GM23338 (cell line): ENCODE results near the gene VSTM2L. TPM values are rescaled to one million over a fixed set of nuclear protein-coding genes. Genes with fewer than 3 reads are reported as not detected.

ENCODE experiments used
- ATAC-seq: fragments of 200-7000 bp; cut with Tn5 transposase; 3 replicates; pipeline ENCODE4 v1.9.1; 2020
- DNase-seq: peaks from one replicate; pipeline ENCODE4 v3.0.0-alpha.2; 2015; ENCODE audit warnings: low spot score
- H2AFZ ChIP-seq: fragments of 200-600 bp; sonication (generic); 2 replicates; pipeline ENCODE4 v1.8.0; 2016; ENCODE audit warnings: antibody characterized with exemption, mild to moderate bottlenecking, moderate library complexity
- H3F3A ChIP-seq: fragments of 200-600 bp; sonication (generic); replicated peaks from 2 replicates; pipeline ENCODE4 v1.8.0; 2017; ENCODE audit warnings: antibody characterized with exemption, mixed run types, low read depth
- H3K27ac ChIP-seq: fragments of 200-600 bp; sonication (generic); 2 replicates; pipeline ENCODE4 v1.6.1; 2016; ENCODE audit warnings: low read depth
- H3K27me3 ChIP-seq: fragments of 200-600 bp; sonication (generic); 2 replicates; pipeline ENCODE4 v1.8.0; 2016; ENCODE audit warnings: mild to moderate bottlenecking, mixed run types, moderate library complexity; ENCODE audit not compliant: insufficient read depth
- H3K36me3 ChIP-seq: fragments of 200-600 bp; sonication (generic); 2 replicates; pipeline ENCODE4 v1.8.0; 2016; ENCODE audit warnings: mild to moderate bottlenecking; ENCODE audit not compliant: insufficient read depth
- H3K4me1 ChIP-seq: fragments of 200-600 bp; sonication (generic); 2 replicates; pipeline ENCODE4 v1.8.0; 2016; ENCODE audit warnings: mild to moderate bottlenecking, moderate library complexity; ENCODE audit not compliant: insufficient read depth
- H3K4me2 ChIP-seq: fragments of 200-600 bp; sonication (generic); 2 replicates; pipeline ENCODE4 v1.7.1; 2017; ENCODE audit warnings: mixed run types
- H3K4me3 ChIP-seq: fragments of 200-600 bp; sonication (generic); 2 replicates; pipeline ENCODE4 v1.6.1; 2016; ENCODE audit warnings: mixed run types
- H3K79me2 ChIP-seq: fragments of 200-600 bp; sonication (generic); replicated peaks from 2 replicates; pipeline ENCODE4 v1.8.0; 2017; ENCODE audit warnings: mild to moderate bottlenecking; ENCODE audit not compliant: insufficient read depth
- H3K9me2 ChIP-seq: fragments of 200-600 bp; sonication (generic); 2 replicates; pipeline ENCODE4 v1.8.0; 2017; ENCODE audit not compliant: insufficient read depth
- H4K20me1 ChIP-seq: fragments of 200-600 bp; sonication (generic); replicated peaks from 2 replicates; pipeline ENCODE4 v1.8.0; 2017; ENCODE audit warnings: mild to moderate bottlenecking; ENCODE audit not compliant: insufficient read depth
- H3K27ac Mint-ChIP-seq: 2 replicates; pipeline ENCODE4 v1.8.0; 2020; ENCODE audit warnings: inconsistent platforms, mild to moderate bottlenecking, moderate library complexity, mixed read lengths
- H3K27me3 Mint-ChIP-seq: 3 replicates; pipeline ENCODE4 v1.8.0; 2022; ENCODE audit warnings: low read depth, mild to moderate bottlenecking, moderate library complexity, mixed read lengths, inconsistent platforms; ENCODE audit not compliant: insufficient read depth, poor library complexity
- H3K36me3 Mint-ChIP-seq: 3 replicates; pipeline ENCODE4 v1.8.0; 2021; ENCODE audit warnings: low read depth, mild to moderate bottlenecking, inconsistent platforms, moderate library complexity, mixed read lengths
- H3K4me1 Mint-ChIP-seq: 3 replicates; pipeline ENCODE4 v1.8.0; 2020; ENCODE audit warnings: mild to moderate bottlenecking, inconsistent platforms, mixed read lengths
- H3K4me3 Mint-ChIP-seq: 3 replicates; pipeline ENCODE4 v1.8.0; 2021; ENCODE audit warnings: moderate library complexity, mild to moderate bottlenecking, inconsistent platforms, mixed read lengths
- H3K9me3 Mint-ChIP-seq: 3 replicates; pipeline ENCODE4 v1.8.0; 2020; ENCODE audit warnings: moderate library complexity, mild to moderate bottlenecking, inconsistent platforms, mixed read lengths
- CREB1 ChIP-seq: fragments of 250-450 bp; sonication (Bioruptor Pico); IDR thresholded peaks from 2 replicates; pipeline ENCODE4 v1.5.0; 2020; ENCODE audit warnings: low read depth, mild to moderate bottlenecking, moderate library complexity
- EZH2 ChIP-seq: fragments of 200-600 bp; sonication (generic); IDR thresholded peaks from one replicate; pipeline ENCODE4 v1.8.0; 2017; ENCODE audit warnings: antibody characterized with exemption, mild to moderate bottlenecking, low read depth; ENCODE audit not compliant: unreplicated experiment
- EZH2phosphoT487 ChIP-seq: fragments of 200-600 bp; sonication (generic); IDR thresholded peaks from one replicate; pipeline ENCODE4 v1.8.1; 2018; ENCODE audit warnings: antibody characterized with exemption; ENCODE audit not compliant: unreplicated experiment
- JUNB ChIP-seq: IDR thresholded peaks from one replicate; pipeline ENCODE4 v1.6.1; 2016; ENCODE audit warnings: antibody characterized with exemption; ENCODE audit not compliant: unreplicated experiment
- NANOG ChIP-seq: IDR thresholded peaks from 2 replicates; pipeline ENCODE4 v1.6.1; 2016; ENCODE audit warnings: antibody characterized with exemption, borderline replicate concordance
- POLR2AphosphoS5 ChIP-seq: IDR thresholded peaks from 2 replicates; pipeline ENCODE4 v1.6.1; 2016; ENCODE audit warnings: antibody characterized with exemption, low read depth
- STAT1 ChIP-seq: IDR thresholded peaks from one replicate; pipeline ENCODE4 v1.6.1; 2016; ENCODE audit warnings: antibody characterized with exemption; ENCODE audit not compliant: unreplicated experiment
- ZNF114 ChIP-seq: fragments of 250-450 bp; sonication (Bioruptor Pico); IDR thresholded peaks from 2 replicates; pipeline ENCODE4 v1.5.0; 2020; ENCODE audit warnings: mild to moderate bottlenecking, moderate library complexity
- ZNF331 ChIP-seq: fragments of 250-450 bp; sonication (Bioruptor Pico); IDR thresholded peaks from 2 replicates; pipeline ENCODE4 v1.5.0; 2020; ENCODE audit warnings: low read depth, mild to moderate bottlenecking, moderate library complexity
- polyA plus RNA-seq: library from polyadenylated mRNA; unstranded; fragments of >200 nt; fragmentation: Nextera tagmentation; extraction: Ambion mirVana; gene quantifications from 2 replicates; pipeline ENCODE4 v1.2.1, GENCODE V29; 2016
- total RNA-seq: library from RNA; depleted of rRNA; stranded (reverse); fragments of >200 nt; shearing (Covaris generic); gene quantifications from 2 replicates; pipeline ENCODE4 v1.2.3, GENCODE V29; 2014
- TF ChIP-seq, protein P1 (sequence below), 2 experiments: fragments of 200-600 bp in 1 of 2; sonication (generic) in 1 of 2; conservative IDR thresholded peaks; 2 replicates each; pipeline versions ENCODE4 v1.5.1 to v1.6.1; 2016 to 2017; ENCODE audit warnings: antibody characterized with exemption in 2 of 2, low read depth in 2 of 2, mild to moderate bottlenecking in 2 of 2, moderate library complexity in 1 of 2
- TF ChIP-seq, protein P2 (sequence below): fragments of 250-450 bp; sonication (Bioruptor Pico); IDR thresholded peaks from 2 replicates; pipeline ENCODE4 v1.5.0; 2020; ENCODE audit warnings: mild to moderate bottlenecking, moderate library complexity
- TF ChIP-seq, protein P3 (sequence below): IDR thresholded peaks from one replicate; pipeline ENCODE4 v1.6.1; 2018; ENCODE audit warnings: antibody characterized with exemption; ENCODE audit not compliant: unreplicated experiment
- TF ChIP-seq, protein P4 (sequence below): IDR thresholded peaks from 2 replicates; pipeline ENCODE4 v1.6.1; 2016; ENCODE audit warnings: antibody characterized with exemption

The VSTM2L gene
- total and polyA plus RNA-seq, 2 experiments from 2014 or later, result 0.60 to 1.9 TPM

DNA sequence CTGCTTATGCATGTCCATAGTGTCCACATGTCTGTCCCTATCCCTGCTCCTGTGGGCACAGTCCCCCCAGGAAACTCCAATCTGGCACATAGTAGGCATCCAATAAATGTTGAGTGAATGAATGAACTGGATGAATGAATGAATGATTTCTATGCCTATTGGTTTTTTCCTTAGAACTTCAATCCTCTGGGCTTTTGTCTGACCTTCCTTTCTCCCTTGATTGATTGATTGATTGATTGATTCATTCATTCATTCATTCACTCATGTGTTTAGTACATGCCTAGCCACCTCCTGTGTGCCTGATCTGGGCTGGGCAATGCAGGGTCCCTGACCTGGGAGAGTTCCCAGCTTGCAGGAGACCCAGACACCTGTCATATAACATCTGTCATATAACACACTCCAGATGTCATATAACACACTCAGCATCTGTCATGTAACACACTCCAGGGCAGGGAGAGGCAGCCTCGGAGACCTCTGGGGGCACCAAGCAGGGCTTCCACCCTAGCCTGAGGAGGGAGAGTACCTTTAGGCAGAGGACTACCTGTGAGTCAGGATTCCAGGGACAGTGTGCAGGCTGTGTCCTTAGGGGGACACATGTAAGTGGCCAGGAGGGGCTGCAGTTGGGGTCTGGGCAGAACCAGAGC, 17.9 kb downstream of the VSTM2L start:
- TF ChIP-seq EZH2phosphoT487 (no peak), EZH2 (no peak), NANOG (no peak), ZNF114 (CRISPR knock-in tag) (no peak), CREB1 (CRISPR knock-in tag) (no peak), JUNB (no peak), POLR2AphosphoS5 (no peak), STAT1 (no peak), ZNF331 (CRISPR knock-in tag) (no peak)
- TF ChIP-seq, protein P1, sequence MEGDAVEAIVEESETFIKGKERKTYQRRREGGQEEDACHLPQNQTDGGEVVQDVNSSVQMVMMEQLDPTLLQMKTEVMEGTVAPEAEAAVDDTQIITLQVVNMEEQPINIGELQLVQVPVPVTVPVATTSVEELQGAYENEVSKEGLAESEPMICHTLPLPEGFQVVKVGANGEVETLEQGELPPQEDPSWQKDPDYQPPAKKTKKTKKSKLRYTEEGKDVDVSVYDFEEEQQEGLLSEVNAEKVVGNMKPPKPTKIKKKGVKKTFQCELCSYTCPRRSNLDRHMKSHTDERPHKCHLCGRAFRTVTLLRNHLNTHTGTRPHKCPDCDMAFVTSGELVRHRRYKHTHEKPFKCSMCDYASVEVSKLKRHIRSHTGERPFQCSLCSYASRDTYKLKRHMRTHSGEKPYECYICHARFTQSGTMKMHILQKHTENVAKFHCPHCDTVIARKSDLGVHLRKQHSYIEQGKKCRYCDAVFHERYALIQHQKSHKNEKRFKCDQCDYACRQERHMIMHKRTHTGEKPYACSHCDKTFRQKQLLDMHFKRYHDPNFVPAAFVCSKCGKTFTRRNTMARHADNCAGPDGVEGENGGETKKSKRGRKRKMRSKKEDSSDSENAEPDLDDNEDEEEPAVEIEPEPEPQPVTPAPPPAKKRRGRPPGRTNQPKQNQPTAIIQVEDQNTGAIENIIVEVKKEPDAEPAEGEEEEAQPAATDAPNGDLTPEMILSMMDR (conservative IDR thresholded peaks at IDR 0.05; ENCODE audit: low read depth in 2 of 2), result no peak
- TF ChIP-seq, protein P2, sequence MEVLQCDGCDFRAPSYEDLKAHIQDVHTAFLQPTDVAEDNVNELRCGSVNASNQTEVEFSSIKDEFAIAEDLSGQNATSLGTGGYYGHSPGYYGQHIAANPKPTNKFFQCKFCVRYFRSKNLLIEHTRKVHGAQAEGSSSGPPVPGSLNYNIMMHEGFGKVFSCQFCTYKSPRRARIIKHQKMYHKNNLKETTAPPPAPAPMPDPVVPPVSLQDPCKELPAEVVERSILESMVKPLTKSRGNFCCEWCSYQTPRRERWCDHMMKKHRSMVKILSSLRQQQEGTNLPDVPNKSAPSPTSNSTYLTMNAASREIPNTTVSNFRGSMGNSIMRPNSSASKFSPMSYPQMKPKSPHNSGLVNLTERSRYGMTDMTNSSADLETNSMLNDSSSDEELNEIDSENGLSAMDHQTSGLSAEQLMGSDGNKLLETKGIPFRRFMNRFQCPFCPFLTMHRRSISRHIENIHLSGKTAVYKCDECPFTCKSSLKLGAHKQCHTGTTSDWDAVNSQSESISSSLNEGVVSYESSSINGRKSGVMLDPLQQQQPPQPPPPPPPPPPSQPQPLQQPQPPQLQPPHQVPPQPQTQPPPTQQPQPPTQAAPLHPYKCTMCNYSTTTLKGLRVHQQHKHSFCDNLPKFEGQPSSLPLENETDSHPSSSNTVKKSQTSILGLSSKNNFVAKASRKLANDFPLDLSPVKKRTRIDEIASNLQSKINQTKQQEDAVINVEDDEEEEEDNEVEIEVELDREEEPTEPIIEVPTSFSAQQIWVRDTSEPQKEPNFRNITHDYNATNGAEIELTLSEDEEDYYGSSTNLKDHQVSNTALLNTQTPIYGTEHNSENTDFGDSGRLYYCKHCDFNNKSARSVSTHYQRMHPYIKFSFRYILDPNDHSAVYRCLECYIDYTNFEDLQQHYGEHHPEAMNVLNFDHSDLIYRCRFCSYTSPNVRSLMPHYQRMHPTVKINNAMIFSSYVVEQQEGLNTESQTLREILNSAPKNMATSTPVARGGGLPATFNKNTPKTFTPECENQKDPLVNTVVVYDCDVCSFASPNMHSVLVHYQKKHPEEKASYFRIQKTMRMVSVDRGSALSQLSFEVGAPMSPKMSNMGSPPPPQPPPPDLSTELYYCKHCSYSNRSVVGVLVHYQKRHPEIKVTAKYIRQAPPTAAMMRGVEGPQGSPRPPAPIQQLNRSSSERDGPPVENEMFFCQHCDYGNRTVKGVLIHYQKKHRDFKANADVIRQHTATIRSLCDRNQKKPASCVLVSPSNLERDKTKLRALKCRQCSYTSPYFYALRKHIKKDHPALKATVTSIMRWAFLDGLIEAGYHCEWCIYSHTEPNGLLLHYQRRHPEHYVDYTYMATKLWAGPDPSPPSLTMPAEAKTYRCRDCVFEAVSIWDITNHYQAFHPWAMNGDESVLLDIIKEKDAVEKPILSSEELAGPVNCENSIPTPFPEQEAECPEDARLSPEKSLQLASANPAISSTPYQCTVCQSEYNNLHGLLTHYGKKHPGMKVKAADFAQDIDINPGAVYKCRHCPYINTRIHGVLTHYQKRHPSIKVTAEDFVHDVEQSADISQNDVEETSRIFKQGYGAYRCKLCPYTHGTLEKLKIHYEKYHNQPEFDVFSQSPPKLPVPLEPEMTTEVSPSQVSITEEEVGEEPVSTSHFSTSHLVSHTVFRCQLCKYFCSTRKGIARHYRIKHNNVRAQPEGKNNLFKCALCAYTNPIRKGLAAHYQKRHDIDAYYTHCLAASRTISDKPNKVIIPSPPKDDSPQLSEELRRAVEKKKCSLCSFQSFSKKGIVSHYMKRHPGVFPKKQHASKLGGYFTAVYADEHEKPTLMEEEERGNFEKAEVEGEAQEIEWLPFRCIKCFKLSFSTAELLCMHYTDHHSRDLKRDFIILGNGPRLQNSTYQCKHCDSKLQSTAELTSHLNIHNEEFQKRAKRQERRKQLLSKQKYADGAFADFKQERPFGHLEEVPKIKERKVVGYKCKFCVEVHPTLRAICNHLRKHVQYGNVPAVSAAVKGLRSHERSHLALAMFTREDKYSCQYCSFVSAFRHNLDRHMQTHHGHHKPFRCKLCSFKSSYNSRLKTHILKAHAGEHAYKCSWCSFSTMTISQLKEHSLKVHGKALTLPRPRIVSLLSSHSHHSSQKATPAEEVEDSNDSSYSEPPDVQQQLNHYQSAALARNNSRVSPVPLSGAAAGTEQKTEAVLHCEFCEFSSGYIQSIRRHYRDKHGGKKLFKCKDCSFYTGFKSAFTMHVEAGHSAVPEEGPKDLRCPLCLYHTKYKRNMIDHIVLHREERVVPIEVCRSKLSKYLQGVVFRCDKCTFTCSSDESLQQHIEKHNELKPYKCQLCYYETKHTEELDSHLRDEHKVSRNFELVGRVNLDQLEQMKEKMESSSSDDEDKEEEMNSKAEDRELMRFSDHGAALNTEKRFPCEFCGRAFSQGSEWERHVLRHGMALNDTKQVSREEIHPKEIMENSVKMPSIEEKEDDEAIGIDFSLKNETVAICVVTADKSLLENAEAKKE, result no peak
- TF ChIP-seq, protein P3, sequence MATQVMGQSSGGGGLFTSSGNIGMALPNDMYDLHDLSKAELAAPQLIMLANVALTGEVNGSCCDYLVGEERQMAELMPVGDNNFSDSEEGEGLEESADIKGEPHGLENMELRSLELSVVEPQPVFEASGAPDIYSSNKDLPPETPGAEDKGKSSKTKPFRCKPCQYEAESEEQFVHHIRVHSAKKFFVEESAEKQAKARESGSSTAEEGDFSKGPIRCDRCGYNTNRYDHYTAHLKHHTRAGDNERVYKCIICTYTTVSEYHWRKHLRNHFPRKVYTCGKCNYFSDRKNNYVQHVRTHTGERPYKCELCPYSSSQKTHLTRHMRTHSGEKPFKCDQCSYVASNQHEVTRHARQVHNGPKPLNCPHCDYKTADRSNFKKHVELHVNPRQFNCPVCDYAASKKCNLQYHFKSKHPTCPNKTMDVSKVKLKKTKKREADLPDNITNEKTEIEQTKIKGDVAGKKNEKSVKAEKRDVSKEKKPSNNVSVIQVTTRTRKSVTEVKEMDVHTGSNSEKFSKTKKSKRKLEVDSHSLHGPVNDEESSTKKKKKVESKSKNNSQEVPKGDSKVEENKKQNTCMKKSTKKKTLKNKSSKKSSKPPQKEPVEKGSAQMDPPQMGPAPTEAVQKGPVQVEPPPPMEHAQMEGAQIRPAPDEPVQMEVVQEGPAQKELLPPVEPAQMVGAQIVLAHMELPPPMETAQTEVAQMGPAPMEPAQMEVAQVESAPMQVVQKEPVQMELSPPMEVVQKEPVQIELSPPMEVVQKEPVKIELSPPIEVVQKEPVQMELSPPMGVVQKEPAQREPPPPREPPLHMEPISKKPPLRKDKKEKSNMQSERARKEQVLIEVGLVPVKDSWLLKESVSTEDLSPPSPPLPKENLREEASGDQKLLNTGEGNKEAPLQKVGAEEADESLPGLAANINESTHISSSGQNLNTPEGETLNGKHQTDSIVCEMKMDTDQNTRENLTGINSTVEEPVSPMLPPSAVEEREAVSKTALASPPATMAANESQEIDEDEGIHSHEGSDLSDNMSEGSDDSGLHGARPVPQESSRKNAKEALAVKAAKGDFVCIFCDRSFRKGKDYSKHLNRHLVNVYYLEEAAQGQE, result no peak
- TF ChIP-seq, protein P4, sequence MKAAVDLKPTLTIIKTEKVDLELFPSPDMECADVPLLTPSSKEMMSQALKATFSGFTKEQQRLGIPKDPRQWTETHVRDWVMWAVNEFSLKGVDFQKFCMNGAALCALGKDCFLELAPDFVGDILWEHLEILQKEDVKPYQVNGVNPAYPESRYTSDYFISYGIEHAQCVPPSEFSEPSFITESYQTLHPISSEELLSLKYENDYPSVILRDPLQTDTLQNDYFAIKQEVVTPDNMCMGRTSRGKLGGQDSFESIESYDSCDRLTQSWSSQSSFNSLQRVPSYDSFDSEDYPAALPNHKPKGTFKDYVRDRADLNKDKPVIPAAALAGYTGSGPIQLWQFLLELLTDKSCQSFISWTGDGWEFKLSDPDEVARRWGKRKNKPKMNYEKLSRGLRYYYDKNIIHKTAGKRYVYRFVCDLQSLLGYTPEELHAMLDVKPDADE, result no peak
- Histone ChIP-seq H3K4me2 (no peak overlapping the region), H3K27me3 (peaks cover 9% of the 10 kb centered on the region; the same call in 1 of the 2 replicates), H2AFZ (no peak overlapping the region), H3F3A (0 out of 2 replicates have a peak, but pooled peaks cover 4% of the 10 kb centered on the region), H3K9me2 (no peaks in the 10 kb centered on the region), H3K27ac (no peak overlapping the region), H3K4me3 (no peak overlapping the region), H3K79me2 (no peaks in the 10 kb centered on the region), H3K4me1 (peaks cover 22% of the 10 kb centered on the region), H3K36me3 (no peaks in the 10 kb centered on the region), H4K20me1 (no peaks in the 10 kb centered on the region)
- Mint-ChIP-seq H3K36me3 (no peaks in the 10 kb centered on the region), H3K27ac (no peak overlapping the region), H3K4me3 (no peak overlapping the region), H3K4me1 (peaks cover 32% of the 10 kb centered on the region), H3K9me3 (no peaks in the 10 kb centered on the region), H3K27me3 (peaks cover 12% of the 10 kb centered on the region)
- DNase-seq, result no peak
- ATAC-seq, result no peak
